ENCODE measurements around the gene MRPL55. TPM values are rescaled to one million over a fixed set of nuclear protein-coding genes. Genes with fewer than 3 reads are reported as not detected.
A peak's percentile ranks its signal among the peaks of the same experiment; 100 is the strongest.

Gene MRPL55
- polyA plus RNA-seq, 1 donor = 35.8 TPM

GRCh38 chr1:228102791-228103620 lies 6.1 kb downstream of the MRPL55 start, which contains the start of gene C1orf35:
Gene C1orf35 (minus strand): TSS chr1:228103325. CDS start chr1:228103227, 98 bp downstream.
- peak; percentile 92 for DNase-seq

- no peak for DNase-seq
Observed at GRCh38 chr1:228101994-228102790, 6.9 kb downstream of the MRPL55 start.

- DNase-seq = no peak
Observed at GRCh38 chr1:228101614-228101993, 7.5 kb downstream of the MRPL55 start.

GRCh38 chr1:228100822-228101613 lies 8.1 kb downstream of the MRPL55 start:
- DNase-seq = no peak

GRCh38 chr1:228099331-228099732 lies 9.8 kb downstream of the MRPL55 start:
- DNase-seq = no peak

GRCh38 chr1:228098323-228098931 lies 10.7 kb downstream of the MRPL55 start:
- no peak for DNase-seq

- DNase-seq = no peak
Observed at GRCh38 chr1:228097333-228098081, 11.6 kb downstream of the MRPL55 start.

- no peak for DNase-seq
Observed at GRCh38 chr1:228096416-228097332, 12.4 kb downstream of the MRPL55 start.

GRCh38 chr1:228095938-228096337 lies 13.2 kb downstream of the MRPL55 start:
- no peak for DNase-seq

- DNase-seq = no peak
Observed at GRCh38 chr1:228095161-228095560, 13.9 kb downstream of the MRPL55 start.

- no peak for DNase-seq
Observed at GRCh38 chr1:228094432-228095016, 14.6 kb downstream of the MRPL55 start.

- no peak for DNase-seq
Observed at GRCh38 chr1:228093050-228093906, 15.8 kb downstream of the MRPL55 start.

- DNase-seq = no peak
Observed at GRCh38 chr1:228092342-228093049, 16.6 kb downstream of the MRPL55 start.

GRCh38 chr1:228091084-228091483 lies 18.0 kb downstream of the MRPL55 start:
- no peak for DNase-seq

GRCh38 chr1:228090613-228091081 lies 18.5 kb downstream of the MRPL55 start:
- no peak for DNase-seq

- no peak for DNase-seq
Observed at GRCh38 chr1:228089519-228090380, 19.3 kb downstream of the MRPL55 start.
